Superior temporal gyrus (tissue), 1 donor: ENCODE data around the gene DPH2.

Experiments
- DNase-seq: peaks from one replicate; pipeline ENCODE4 v3.0.0-alpha.2; 2016; ENCODE audit errors: extremely low spot score

Gene DPH2

GRCh38 chr1:43983253-43983899 is 13.6 kb downstream of the DPH2 start:
- DNase-seq, result no peak

- no peak for DNase-seq
Measured at GRCh38 chr1:43984855-43985254, 15.0 kb downstream of the DPH2 start.

GRCh38 chr1:43985984-43986595 is 16.3 kb downstream of the DPH2 start:
- no peak for DNase-seq

GRCh38 chr1:43986712-43987111 is 16.9 kb downstream of the DPH2 start:
- no peak for DNase-seq

GRCh38 chr1:43987159-43987902 is 17.5 kb downstream of the DPH2 start:
- no peak for DNase-seq

GRCh38 chr1:43990271-43991199 is 20.7 kb downstream of the DPH2 start:
- DNase-seq, result no peak

- DNase-seq, result no peak
Measured at GRCh38 chr1:43991200-43991475, 21.3 kb downstream of the DPH2 start.

- peak; percentile 73 for DNase-seq
Measured at GRCh38 chr1:43991476-43992231, 21.8 kb downstream of the DPH2 start, which contains the start of gene CCDC24. CCDC24 (plus strand) TSS chr1:43991599; CDS start chr1:43991879, 280 bp downstream.

- no peak for DNase-seq
Measured at GRCh38 chr1:43992232-43992995, 22.6 kb downstream of the DPH2 start.

- no peak for DNase-seq
Measured at GRCh38 chr1:43993206-43993914, 23.6 kb downstream of the DPH2 start.

GRCh38 chr1:43994071-43994470 is 24.3 kb downstream of the DPH2 start:
- no peak for DNase-seq

GRCh38 chr1:43994794-43995790 is 25.3 kb downstream of the DPH2 start:
- DNase-seq, result no peak

GRCh38 chr1:43995984-43996732 is 26.3 kb downstream of the DPH2 start:
- DNase-seq, result peak; percentile 11

GRCh38 chr1:43996733-43997115 is 26.9 kb downstream of the DPH2 start:
- no peak for DNase-seq

GRCh38 chr1:43997295-43997999 is 27.6 kb downstream of the DPH2 start:
- DNase-seq, result no peak

GRCh38 chr1:43998000-43998378 is 28.2 kb downstream of the DPH2 start:
- DNase-seq, result no peak

GRCh38 chr1:43999455-43999854 is 29.6 kb downstream of the DPH2 start:
- no peak for DNase-seq
